Fibroblast of lung (primary cell): ENCODE results near the gene MCF2L2.

Source experiments
- CTCF ChIP-seq, 2 donors: IDR thresholded peaks in 1 of 2; conservative IDR thresholded peaks in 1 of 2; 1 replicate in 1 of 2; 2 replicates in 1 of 2; pipeline ENCODE4 v1.5.1; 2011 to 2012; ENCODE audit warnings: low read length in 2 of 2, control low read depth in 1 of 2, inconsistent platforms in 1 of 2, low read depth in 1 of 2, mild to moderate bottlenecking in 1 of 2
- EZH2 ChIP-seq: IDR thresholded peaks from 2 replicates; pipeline ENCODE4 v1.5.1; 2012; ENCODE audit warnings: low read length, control low read depth, mild to moderate bottlenecking; ENCODE audit errors: missing control alignments

DNA sequence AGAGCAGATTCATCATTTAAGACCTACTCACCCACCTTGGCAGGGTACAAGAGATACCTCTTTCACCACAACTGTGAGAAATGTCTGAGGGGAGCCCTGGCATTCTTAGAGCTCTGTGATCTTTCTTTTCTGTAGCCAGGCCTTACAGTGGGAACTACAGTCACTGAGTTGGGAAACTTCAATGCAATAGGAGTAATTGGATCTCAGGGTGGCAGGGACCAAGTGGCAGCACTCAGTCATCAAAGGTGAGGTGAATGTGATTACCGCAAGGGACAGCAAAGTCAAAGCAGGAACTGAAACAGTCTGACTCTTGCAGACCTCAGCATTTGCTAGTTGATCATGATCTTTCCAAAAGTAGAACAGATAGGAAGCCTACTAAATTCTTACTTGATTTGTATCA lies 7.2 kb upstream of the MCF2L2 start:
- TF ChIP-seq CTCF (conservative IDR thresholded peaks at IDR 0.05 in 1 of 2, IDR thresholded peaks at IDR 0.05 in 1 of 2; ENCODE audit: low read depth in 1 of 2, low read length in 2 of 2) = no peak
- no peak for TF ChIP-seq EZH2
